Stimulated activated CD8-positive, alpha-beta memory T cell treated with anti-CD3 and anti-CD28 coated beads, Interleukin-2, amount 100 ng/mL, for 48 hours (primary cell): Measurements from ENCODE around the gene DYRK3.
"Not testable (repeated sequence)": the region's sequence is repeated elsewhere in the genome, so short reads cannot be mapped to it uniquely, and the experiment has no call there.

Experiments used
- DNase-seq, 2 donors: peaks; one replicate each; pipeline ENCODE4 v3.0.0-alpha.2; 2020; ENCODE audit warnings: low read depth in 2 of 2

Gene DYRK3

GRCh38 chr1:206635080-206635977 lies at the start of gene DYRK3:
DYRK3 (plus strand) TSS chr1:206635536; CDS start chr1:206635704, 168 bp downstream.
- peak; percentile 93 for DNase-seq

DNA sequence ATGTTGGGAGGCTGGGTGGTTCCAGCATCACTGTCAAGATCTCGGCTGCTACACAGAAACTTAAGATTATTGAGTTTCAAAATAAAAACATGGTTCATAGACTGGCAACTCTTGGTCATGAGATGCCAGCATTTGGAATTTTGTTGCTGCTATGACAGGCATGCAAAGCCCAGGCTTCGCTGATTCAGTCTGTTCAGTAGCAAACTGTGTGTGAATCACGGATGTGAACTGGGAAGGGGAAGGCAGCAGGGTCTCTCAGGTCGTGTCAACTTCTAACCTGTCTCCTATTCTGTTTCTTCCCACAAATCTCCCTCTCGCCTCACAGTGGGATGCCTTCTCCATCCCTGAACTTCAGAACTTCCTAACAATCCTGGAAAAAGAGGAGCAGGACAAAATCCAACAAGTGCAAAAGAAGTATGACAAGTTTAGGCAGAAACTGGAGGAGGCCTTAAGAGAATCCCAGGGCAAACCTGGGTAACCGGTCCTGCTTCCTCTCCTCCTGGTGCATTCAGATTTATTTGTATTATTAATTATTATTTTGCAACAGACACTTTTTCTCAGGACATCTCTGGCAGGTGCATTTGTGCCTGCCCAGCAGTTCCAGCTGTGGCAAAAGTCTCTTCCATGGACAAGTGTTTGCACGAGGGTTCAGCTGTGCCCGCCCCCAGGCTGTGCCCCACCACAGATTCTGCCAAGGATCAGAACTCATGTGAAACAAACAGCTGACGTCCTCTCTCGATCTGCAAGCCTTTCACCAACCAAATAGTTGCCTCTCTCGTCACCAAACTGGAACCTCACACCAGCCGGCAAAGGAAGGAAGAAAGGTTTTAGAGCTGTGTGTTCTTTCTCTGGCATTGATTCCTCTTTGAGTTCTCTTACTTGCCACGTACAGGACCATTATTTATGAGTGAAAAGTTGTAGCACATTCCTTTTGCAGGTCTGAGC lies 48.6 kb upstream of the DYRK3 start:
- DNase-seq = no peak

- no peak for DNase-seq
These were observed 47.4 kb upstream of the DYRK3 start for GRCh38 chr1:206587904-206588303.

DNA sequence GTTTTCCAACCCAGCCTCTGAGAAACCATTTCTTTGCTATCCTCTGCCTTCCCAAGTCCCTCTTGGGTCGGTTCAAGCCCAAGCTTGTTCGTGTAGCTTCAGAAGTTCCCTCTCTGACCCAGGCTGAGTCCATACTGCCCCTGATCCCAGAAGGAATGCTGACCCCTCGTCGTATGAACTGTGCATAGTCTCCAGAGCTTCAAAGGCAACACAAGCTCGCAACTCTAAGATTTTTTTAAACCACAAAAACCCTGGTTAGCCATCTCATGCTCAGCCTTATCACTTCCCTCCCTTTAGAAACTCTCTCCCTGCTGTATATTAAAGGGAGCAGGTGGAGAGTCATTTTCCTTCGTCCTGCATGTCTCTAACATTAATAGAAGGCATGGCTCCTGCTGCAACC lies 46.8 kb upstream of the DYRK3 start:
- DNase-seq = no peak

- DNase-seq = no peak
These were observed 46.1 kb upstream of the DYRK3 start for GRCh38 chr1:206589206-206589605.

GRCh38 chr1:206590025-206590758 lies 45.1 kb upstream of the DYRK3 start:
- DNase-seq = no peak

DNA sequence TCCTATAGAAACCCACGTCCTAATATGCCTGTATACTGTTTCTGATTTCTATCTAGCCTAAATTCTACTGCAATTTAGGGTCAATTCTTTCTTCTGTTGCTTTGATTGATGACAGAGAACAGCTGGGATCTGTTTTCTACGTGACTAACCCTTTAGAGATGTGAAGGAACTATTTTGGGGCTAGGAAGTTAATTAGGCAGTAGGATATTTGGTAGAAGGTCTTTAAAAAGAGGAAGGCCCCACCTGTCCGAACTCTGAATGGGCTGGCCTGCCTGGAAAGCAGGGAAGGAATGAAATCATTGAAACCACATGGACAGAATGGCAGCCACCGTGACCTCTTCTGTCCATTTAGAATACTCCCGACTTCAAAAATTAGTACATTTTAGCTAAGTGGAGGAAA lies 44.1 kb upstream of the DYRK3 start:
- DNase-seq = no peak

DNA sequence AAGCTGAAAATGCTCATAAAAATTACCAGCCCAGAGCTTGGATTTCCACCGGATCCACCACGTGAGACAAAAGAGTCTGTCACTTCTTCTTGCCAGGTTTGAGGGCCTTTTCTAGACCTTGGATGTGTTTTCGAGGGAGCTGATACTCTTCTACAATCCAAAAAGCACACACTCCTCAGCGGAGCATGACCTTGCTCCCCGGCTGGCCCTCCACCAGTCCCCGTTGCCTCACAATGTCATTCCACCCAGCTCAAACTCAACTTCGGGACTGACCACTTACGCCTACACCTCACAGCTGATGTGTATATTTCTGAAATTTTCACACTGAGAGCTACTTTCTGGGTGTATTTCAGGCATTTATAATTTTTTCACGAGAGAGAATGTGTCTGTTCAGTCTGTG lies 43.6 kb upstream of the DYRK3 start:
- no peak for DNase-seq

- no peak for DNase-seq
These were observed 41.9 kb upstream of the DYRK3 start for GRCh38 chr1:206593351-206593925.

DNA sequence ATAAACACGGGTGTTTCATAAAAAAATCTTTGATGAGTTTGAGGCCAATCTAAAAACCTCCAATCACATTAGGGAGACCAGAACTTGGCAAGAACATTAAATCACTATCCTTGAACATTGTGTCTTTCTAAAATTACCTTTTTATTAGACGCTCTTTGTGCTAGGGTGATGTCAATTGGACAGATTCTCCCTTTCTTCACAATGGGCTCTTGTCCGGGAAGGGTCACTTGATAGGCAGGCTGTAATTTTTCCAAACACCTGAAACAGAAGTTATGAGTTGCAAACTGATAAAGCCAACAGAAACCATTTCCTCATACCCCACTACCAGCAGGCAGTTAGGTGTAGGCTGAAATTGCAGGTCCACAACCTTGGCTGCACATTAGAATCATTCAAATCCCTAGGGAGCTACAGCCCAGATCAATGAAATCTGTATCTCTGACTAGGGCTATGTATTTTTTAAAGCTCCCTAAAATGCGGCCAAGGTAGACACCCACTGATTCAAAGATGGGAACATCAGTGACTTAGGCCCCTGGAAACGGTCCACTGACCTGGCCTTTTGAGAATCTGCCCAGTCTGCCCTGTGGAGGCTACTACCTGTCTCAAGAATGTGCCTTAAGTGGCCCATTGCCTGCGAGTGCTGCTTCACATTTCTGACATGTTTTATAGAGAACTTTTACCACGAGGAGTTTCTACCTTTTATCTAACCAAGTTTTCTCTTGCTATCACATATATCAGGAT lies 39.6 kb upstream of the DYRK3 start:
- DNase-seq = no peak

- no peak for DNase-seq
These were observed 39.0 kb upstream of the DYRK3 start for GRCh38 chr1:206596319-206596666.

GRCh38 chr1:206600527-206600926 lies 34.8 kb upstream of the DYRK3 start:
- no peak for DNase-seq

DNA sequence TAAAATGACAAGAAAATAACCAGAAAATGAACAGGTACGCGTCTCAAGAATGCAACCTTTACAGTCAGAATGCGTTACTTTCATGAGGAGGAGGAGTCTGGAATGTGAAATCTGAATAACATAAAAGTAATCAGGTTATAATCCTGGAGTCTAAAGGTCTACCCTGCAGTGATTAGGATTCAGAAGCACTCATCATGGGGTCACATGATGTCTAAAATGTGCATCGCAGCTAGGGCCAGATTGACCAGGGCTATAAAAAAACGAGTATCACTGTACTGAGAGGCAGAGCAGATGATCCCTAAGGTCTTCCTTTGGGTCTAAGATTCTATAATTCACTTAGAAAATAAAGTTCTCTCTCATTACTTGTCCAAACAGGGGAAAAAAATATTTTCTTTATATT lies 30.5 kb upstream of the DYRK3 start:
- no peak for DNase-seq

- no peak for DNase-seq
These were observed 28.5 kb upstream of the DYRK3 start for GRCh38 chr1:206606867-206607266.

- DNase-seq = peak; percentile 45 to 50
These were observed 27.1 kb upstream of the DYRK3 start for GRCh38 chr1:206608108-206608698.

GRCh38 chr1:206609229-206609991 lies 25.9 kb upstream of the DYRK3 start:
- DNase-seq = no peak

GRCh38 chr1:206612129-206612876 lies 23.0 kb upstream of the DYRK3 start, which contains the start of gene EIF2D:
EIF2D (minus strand) TSS chr1:206612465; CDS start chr1:206612342, 123 bp downstream.
- peak; percentile 93 to 94 for DNase-seq

GRCh38 chr1:206626396-206626795 lies 8.9 kb upstream of the DYRK3 start:
- not testable (repeated sequence) for DNase-seq

GRCh38 chr1:206628916-206629315 lies 6.4 kb upstream of the DYRK3 start:
- DNase-seq = no peak
